Left lung (tissue), 10 donors: ENCODE data around the gene SCAMP4. TPM values are rescaled to one million over a fixed set of nuclear protein-coding genes. Genes with fewer than 3 reads are reported as not detected.
"Not testable (repeated sequence)": the region's sequence is repeated elsewhere in the genome, so short reads cannot be mapped to it uniquely, and the experiment has no call there.

Experiments
- ATAC-seq: fragments of 200-7000 bp; cut with Tn5 transposase; one replicate; pipeline ENCODE4 v1.9.1; 2020; ENCODE audit warnings: moderate library complexity
- DNase-seq, 4 donors: peaks; one replicate each; pipeline ENCODE4 v3.0.0-alpha.2; 2013 to 2020
- H3K27ac ChIP-seq, 2 donors: fragments of 200-600 bp; sonication (generic) in 1 of 2; one replicate each; pipeline versions ENCODE4 v1.5.0 to v1.8.0; 2020 to 2021
- H3K27me3 ChIP-seq, 2 donors: fragments of 200-600 bp; sonication (generic) in 1 of 2; one replicate each; pipeline versions ENCODE4 v1.5.0 to v1.8.0; 2020 to 2021
- H3K36me3 ChIP-seq, 2 donors: fragments of 200-600 bp; sonication (generic) in 1 of 2; one replicate each; pipeline versions ENCODE4 v1.5.0 to v1.8.0; 2020 to 2021
- H3K4me1 ChIP-seq, 2 donors: fragments of 200-600 bp; one replicate each; pipeline ENCODE4 v1.8.0; 2021
- H3K4me3 ChIP-seq, 2 donors: fragments of 200-600 bp; sonication (generic) in 1 of 2; one replicate each; pipeline versions ENCODE4 v1.5.0 to v1.8.0; 2020 to 2021; ENCODE audit warnings: mild to moderate bottlenecking in 1 of 2
- H3K9me3 ChIP-seq, 2 donors: fragments of 200-600 bp; sonication (generic) in 1 of 2; one replicate each; pipeline versions ENCODE4 v1.5.0 to v1.8.0; 2020 to 2021
- CTCF ChIP-seq, 2 donors: fragments of 200-600 bp; sonication (generic) in 1 of 2; IDR thresholded peaks; one replicate each; pipeline versions ENCODE4 v1.5.0 to v1.8.0; 2021; ENCODE audit warnings: antibody characterized with exemption in 2 of 2
- intact Hi-C, 2 donors: fragments of 100-400 bp; cut with DNase I; formaldehyde crosslinking; loops; one replicate each; pipeline versions ENCODE4 v1.11.2 to v1.14.2; 2022
- polyA plus RNA-seq, 6 donors: library from polyadenylated mRNA; unstranded; fragments of 120-200 nt; gene quantifications; one replicate each; pipeline ENCODE4 v1.2.1, GENCODE V29; 2013; ENCODE audit not compliant: insufficient read length in 6 of 6
- total RNA-seq, 2 donors: library from RNA; stranded (reverse); fragmentation: NEBNext Ultra II Directional; extraction: Animal tissue kit (Norgen Biotek cat#: 25700); gene quantifications; one replicate each; pipeline ENCODE4 v1.2.1, GENCODE V29; 2021
- donor health status: DM: no; HTN: yes; CAD: no.
- donor health status: DM: no; HTN: no; CAD: no.

The SCAMP4 gene
- total and polyA plus RNA-seq, 8 donors: 54.5 to 86.6 (median 70.1) TPM

DNA sequence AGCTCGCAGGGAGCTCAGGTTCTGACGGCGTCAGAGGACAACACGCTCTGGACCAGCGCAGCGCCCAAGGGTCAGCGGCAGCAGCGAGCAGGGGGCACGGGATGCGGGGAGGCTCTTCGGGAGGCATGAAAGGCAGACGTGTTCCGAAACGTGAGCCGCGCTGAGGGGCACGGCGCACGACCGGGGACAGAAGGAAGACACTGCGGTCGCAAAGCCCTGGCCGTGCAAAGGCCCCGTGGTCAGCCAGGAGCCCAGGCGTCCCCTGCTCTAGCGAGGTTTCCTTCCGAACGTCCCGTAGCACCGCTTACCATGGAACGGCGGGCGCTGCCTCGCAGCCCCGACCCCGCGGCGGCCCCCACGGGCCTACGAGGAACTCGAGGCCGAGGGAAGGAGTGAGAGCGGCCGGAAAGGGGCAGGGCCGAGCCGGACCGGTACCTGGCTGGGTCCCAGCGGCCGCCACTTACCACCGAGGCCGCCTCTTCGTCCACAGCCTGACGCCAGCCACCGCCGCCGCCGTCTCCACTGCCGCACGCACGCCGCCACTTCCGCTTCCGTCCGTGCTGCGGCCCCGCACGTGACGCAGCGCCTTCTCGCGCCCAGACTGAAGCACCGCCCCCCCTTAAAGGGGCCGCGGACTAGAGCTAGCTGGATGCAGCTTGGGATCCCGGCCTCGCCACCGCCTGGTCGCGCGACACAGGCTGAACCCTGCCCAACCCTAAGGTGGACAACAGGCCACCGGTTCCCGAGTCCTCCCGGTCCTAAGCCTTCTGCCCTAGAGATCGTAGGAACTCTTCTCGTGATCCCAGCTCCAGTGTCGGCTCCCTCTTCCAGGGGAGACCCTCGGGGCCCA, 29.3 kb upstream of the SCAMP4 start:
- DNase-seq (peak; percentile 81 to 99 (median 94)), ATAC-seq (peak; percentile 95)
- H3K27ac ChIP-seq: peak overlapping the region; percentile 94 to 97
- intact Hi-C loops: no loop called here
- peak in 1 of 2 donors; percentile 11 for TF ChIP-seq CTCF (IDR thresholded peaks at IDR 0.05)
- peaks cover 0 to 50% of the 10 kb centered on the region in 2 donors for H3K36me3 ChIP-seq
- H3K9me3 ChIP-seq: no peaks in the 10 kb centered on the region
- H3K4me1 ChIP-seq: peaks cover 26 to 60% of the 10 kb centered on the region in 2 donors
- H3K27me3 ChIP-seq: no peaks in the 10 kb centered on the region
- peak overlapping the region; percentile 99 to 100 for H3K4me3 ChIP-seq

DNA sequence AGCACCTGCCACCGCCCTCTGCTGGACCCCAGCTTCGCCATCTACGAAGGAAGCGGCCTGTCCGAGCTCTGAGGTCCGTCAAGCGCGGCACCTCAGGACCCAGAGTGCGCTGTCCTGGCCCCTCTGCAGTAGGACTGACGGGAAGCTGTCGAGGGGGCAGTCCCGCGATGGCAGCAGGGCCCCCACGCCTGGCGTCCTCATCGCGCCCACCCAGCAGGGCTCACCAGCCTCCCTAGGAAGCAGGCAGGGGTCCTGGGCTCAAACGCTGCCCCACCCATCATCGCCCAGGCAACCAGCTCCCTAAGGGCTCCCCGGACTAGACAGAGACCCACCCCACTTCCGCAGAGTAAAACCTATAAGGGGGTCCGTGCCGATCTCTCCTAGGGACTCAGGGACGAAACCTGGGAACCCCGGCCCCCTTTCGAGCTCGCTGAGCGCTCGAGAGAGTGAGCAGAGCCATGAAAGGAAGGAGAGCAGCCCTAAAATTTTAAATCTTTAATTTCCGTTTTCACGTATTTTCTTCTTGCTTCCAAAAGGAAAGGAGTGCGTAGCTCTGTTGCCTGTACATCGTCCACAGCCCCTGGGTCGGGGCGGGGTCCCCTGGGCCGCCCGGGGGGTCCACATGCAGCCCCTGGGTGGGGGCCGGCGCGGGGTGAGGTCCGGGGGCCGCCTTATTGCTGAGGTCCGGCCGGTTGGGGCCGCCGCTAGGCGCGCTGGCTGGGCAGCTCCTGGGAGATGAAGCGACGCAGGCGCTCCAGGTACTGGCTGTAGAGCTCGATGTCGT, 28.5 kb upstream of the SCAMP4 start:
- DNase-seq, intact Hi-C loops, H3K27me3 ChIP-seq, H3K9me3 ChIP-seq: not testable (repeated sequence)
- H3K36me3 ChIP-seq: peaks cover 0 to 46% of the 10 kb centered on the region in 2 donors
- peak overlapping the region; percentile 94 to 97 for H3K27ac ChIP-seq
- peak; percentile 14 for ATAC-seq
- peak overlapping the region; percentile 99 to 100 for H3K4me3 ChIP-seq
- peaks cover 26 to 59% of the 10 kb centered on the region in 2 donors for H3K4me1 ChIP-seq

DNA sequence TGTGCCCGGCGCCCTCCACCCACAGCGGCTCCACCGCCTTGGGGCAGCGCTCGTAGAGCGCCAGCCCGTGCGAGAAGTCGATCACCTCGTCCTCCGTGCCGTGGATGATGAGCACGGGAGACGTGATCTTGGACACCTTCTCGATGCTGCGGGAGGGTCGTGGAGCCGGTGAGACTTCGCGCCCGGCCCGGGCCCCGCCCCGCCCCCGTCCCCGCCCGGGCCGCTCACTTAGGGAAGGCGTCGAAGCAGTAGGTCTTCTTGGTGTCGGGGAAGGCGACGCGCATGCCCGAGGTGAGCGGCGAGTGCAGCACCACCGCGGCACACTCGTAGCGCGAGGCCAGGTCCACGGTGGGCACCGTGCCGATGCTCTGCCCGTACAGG, 27.9 kb upstream of the SCAMP4 start:
- H3K27ac ChIP-seq, H3K9me3 ChIP-seq, H3K27me3 ChIP-seq, DNase-seq, intact Hi-C loops, H3K4me3 ChIP-seq: not testable (repeated sequence)
- ATAC-seq: peak; percentile 4
- peaks cover 26 to 59% of the 10 kb centered on the region in 2 donors for H3K4me1 ChIP-seq
- H3K36me3 ChIP-seq: peaks cover 0 to 40% of the 10 kb centered on the region in 2 donors

- H3K27ac ChIP-seq, H3K4me3 ChIP-seq, intact Hi-C loops, H3K9me3 ChIP-seq, ATAC-seq, H3K27me3 ChIP-seq, DNase-seq: not testable (repeated sequence)
- H3K4me1 ChIP-seq: peaks cover 22 to 59% of the 10 kb centered on the region in 2 donors
- H3K36me3 ChIP-seq: peaks cover 0 to 27% of the 10 kb centered on the region in 2 donors
Measured at GRCh38 chr19:1878583-1878982, 26.6 kb upstream of the SCAMP4 start.

DNA sequence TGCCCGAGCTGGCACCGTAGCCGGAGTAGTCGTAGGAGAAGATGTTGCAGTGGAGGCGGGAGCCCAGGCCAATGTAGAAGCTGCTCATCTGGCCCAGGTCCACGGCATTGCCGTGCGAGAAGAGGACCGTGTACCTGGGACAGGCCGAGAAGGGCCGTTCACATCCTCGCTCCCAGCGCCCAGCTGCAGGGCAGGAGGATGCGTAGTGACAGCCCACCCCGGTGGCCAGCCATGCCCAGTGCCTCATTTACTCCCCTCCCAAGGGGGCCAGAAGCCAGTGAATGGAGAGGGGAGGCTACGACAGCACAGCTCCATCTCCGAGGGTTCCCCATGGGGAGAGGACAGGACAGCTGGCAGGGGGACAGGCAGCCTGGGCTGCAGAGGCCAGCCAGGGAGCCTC, 25.2 kb upstream of the SCAMP4 start:
- H3K9me3 ChIP-seq, DNase-seq, ATAC-seq, H3K27ac ChIP-seq, H3K4me3 ChIP-seq, H3K27me3 ChIP-seq, intact Hi-C loops: not testable (repeated sequence)
- H3K36me3 ChIP-seq: peaks cover 0 to 23% of the 10 kb centered on the region in 2 donors
- peaks cover 21 to 55% of the 10 kb centered on the region in 2 donors for H3K4me1 ChIP-seq

GRCh38 chr19:1880611-1881392, 24.4 kb upstream of the SCAMP4 start:
- Histone ChIP-seq H3K9me3 (no peaks in the 10 kb centered on the region), H3K4me3 (peak overlapping the region in 1 of 2 donors; percentile 86), H3K36me3 (peaks cover 0 to 23% of the 10 kb centered on the region in 2 donors), H3K27me3 (no peaks in the 10 kb centered on the region), H3K27ac (peak overlapping the region; percentile 19 to 65), H3K4me1 (peaks cover 21 to 58% of the 10 kb centered on the region in 2 donors)
- no peak for TF ChIP-seq CTCF (IDR thresholded peaks at IDR 0.05)
- no peak for ATAC-seq
- DNase-seq: no peak
- intact Hi-C loops: no loop called here

- intact Hi-C loops, H3K27me3 ChIP-seq, H3K9me3 ChIP-seq, DNase-seq, ATAC-seq: not testable (repeated sequence)
- peak overlapping the region; percentile 70 to 92 for H3K27ac ChIP-seq
- H3K4me3 ChIP-seq: peak overlapping the region in 1 of 2 donors; percentile 86
- H3K4me1 ChIP-seq: peaks cover 16 to 54% of the 10 kb centered on the region in 2 donors
- H3K36me3 ChIP-seq: peaks cover 0 to 23% of the 10 kb centered on the region in 2 donors
Measured at GRCh38 chr19:1881393-1882088, 23.7 kb upstream of the SCAMP4 start.
